ENCODE measurements around the gene C14orf180. TPM values are rescaled to one million over a fixed set of nuclear protein-coding genes. Genes with fewer than 3 reads are reported as not detected.

C14orf180 gene
- total and polyA plus RNA-seq, 10 of the 15 experiments (the other 5 are each of a cell fraction or from before 2014, with no cell fraction given) = not detected

DNA sequence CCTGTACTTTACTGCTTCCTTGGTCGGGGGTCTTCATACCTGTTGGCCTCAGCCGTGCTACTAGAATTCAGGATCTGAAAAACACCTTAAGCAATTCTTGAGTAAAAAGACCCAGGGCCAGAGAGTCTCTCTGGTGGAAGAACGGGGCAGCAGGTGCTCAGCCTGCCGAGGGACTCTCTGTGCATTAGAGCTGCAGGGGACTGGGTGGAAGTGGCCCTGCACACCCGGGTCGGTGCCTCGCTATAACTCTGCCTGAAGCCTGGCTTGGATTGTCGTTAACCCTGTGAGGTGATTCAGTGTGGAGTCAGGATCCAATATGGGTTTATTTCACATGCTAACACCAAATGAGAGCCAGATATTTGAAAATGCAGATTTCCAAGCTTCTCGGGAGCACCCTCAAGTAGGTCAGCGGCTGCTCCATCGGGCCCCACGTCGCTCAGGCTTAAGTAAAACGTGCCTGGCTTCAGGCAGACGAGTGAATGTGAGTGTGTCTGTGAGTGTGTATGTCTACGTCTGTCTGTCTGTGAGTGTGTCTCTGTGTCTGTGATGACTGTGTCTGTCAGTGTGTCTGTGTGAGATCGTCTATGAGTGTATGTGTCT, 35.1 kb upstream of the C14orf180 start:
- Histone ChIP-seq H3K36me3 (ENCODE audit: control insufficient read depth in 2 of 2, insufficient read depth in 2 of 2, low read length in 1 of 2) (no peaks in the 10 kb centered on the region), H3K9ac (ENCODE audit: control insufficient read depth, insufficient read depth, low read length) (no peak overlapping the region), H3K4me1 (ENCODE audit: control insufficient read depth, insufficient read depth, low read length) (no peaks in the 10 kb centered on the region), H2AFZ (ENCODE audit: control insufficient read depth, low read depth, low read length) (no peak overlapping the region), H3K79me2 (ENCODE audit: control insufficient read depth, insufficient read depth, low read length) (no peaks in the 10 kb centered on the region), H4K20me1 (ENCODE audit: control insufficient read depth, insufficient read depth) (no peaks in the 10 kb centered on the region), H3K4me3 (no peak overlapping the region), H3K27me3 (replicated peaks in 1 of 2; ENCODE audit: control insufficient read depth in 2 of 2, insufficient read depth in 2 of 2, low read length in 1 of 2) (peaks cover 4 to 5% of the 10 kb centered on the region in 2 experiments; a peak in 2 of 4 replicates), H3K9me3 (replicated peaks; ENCODE audit: control insufficient read depth, insufficient read depth, low read length) (no peaks in the 10 kb centered on the region), H3K27ac (ENCODE audit: control insufficient read depth, insufficient read depth) (no peak overlapping the region), H3K4me2 (ENCODE audit: control insufficient read depth, insufficient read depth) (no peak overlapping the region)
- whole genome bisulfite sequencing (ENCODE audit: insufficient coverage, insufficient replicate concordance, low lambda C conversion rate, missing lambda C conversion rate) = 34% methylated on average over 17 of the region's 17 CpGs
- TF ChIP-seq NFIC (IDR thresholded peaks at IDR 0.05; ENCODE audit: low read depth, low read length) (no peak), ASH2L (IDR thresholded peaks at IDR 0.05; ENCODE audit: borderline replicate concordance, low read depth) (no peak), RELA (IDR thresholded peaks at IDR 0.05; ENCODE audit: borderline replicate concordance, partially characterized antibody) (no peak), CEBPZ (IDR thresholded peaks at IDR 0.05; ENCODE audit: low read depth, low read length) (no peak), SUPT20H (IDR thresholded peaks at IDR 0.05; ENCODE audit: borderline replicate concordance, control insufficient read depth, low read depth, low read length) (no peak), ATF2 (IDR thresholded peaks at IDR 0.05; ENCODE audit: low read length) (no peak), NFXL1 (IDR thresholded peaks at IDR 0.05; ENCODE audit: borderline replicate concordance) (no peak), TBL1XR1 (IDR thresholded peaks at IDR 0.05; ENCODE audit: low read depth, low read length) (no peak), ETV6 (conservative IDR thresholded peaks at IDR 0.05 in 1 of 2, IDR thresholded peaks at IDR 0.05 in 1 of 2; ENCODE audit: borderline replicate concordance in 1 of 2, low read depth in 1 of 2) (no peak), BMI1 (IDR thresholded peaks at IDR 0.05; ENCODE audit: borderline replicate concordance) (no peak)
- TF ChIP-seq, protein P1, sequence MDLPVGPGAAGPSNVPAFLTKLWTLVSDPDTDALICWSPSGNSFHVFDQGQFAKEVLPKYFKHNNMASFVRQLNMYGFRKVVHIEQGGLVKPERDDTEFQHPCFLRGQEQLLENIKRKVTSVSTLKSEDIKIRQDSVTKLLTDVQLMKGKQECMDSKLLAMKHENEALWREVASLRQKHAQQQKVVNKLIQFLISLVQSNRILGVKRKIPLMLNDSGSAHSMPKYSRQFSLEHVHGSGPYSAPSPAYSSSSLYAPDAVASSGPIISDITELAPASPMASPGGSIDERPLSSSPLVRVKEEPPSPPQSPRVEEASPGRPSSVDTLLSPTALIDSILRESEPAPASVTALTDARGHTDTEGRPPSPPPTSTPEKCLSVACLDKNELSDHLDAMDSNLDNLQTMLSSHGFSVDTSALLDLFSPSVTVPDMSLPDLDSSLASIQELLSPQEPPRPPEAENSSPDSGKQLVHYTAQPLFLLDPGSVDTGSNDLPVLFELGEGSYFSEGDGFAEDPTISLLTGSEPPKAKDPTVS (IDR thresholded peaks at IDR 0.05; ENCODE audit: low read depth, low read length) = no peak
- BruUV-seq (replicated peaks) = no TSS peak
- ATAC-seq = no peak
- ChIA-PET SMC1A (ENCODE audit: uncharacterized antibody, unreplicated experiment) (no interaction called here), CTCF (no interaction called here), POLR2A (no interaction called here), RAD21 (ENCODE audit: unreplicated experiment) (no interaction called here)
- intact Hi-C loops (cut with micrococcal nuclease; ENCODE audit: unreplicated experiment) = no loop called here
- DNase-seq (ENCODE audit: low read depth, low spot score) = no peak
- FAIRE-seq = no peak
- in situ Hi-C loops (cut with MboI) = no loop called here

Measured in GM12878 (cell line).